HFFc6 (cell line): ENCODE results near the gene GRK6. TPM values are rescaled to one million over a fixed set of nuclear protein-coding genes. Genes with fewer than 3 reads are reported as not detected.
A peak's percentile ranks its signal among the peaks of the same experiment; 100 is the strongest.
"Not testable (repeated sequence)": the region's sequence is repeated elsewhere in the genome, so short reads cannot be mapped to it uniquely, and the experiment has no call there.

ENCODE experiments used
- DNase-seq: peaks from one replicate; pipeline ENCODE4 v3.0.0-alpha.2; 2018
- H3K27ac Mint-ChIP-seq: 2 replicates; pipeline ENCODE4 v1.8.0; 2020; ENCODE audit warnings: mild to moderate bottlenecking, mixed read lengths
- H3K27me3 Mint-ChIP-seq: 2 replicates; pipeline ENCODE4 v1.8.0; 2021; ENCODE audit warnings: mild to moderate bottlenecking, moderate library complexity, mixed read lengths; ENCODE audit not compliant: insufficient read depth
- H3K36me3 Mint-ChIP-seq: 2 replicates; pipeline ENCODE4 v1.8.0; 2021; ENCODE audit warnings: low read depth, mixed read lengths
- H3K4me1 Mint-ChIP-seq: 2 replicates; pipeline ENCODE4 v1.8.0; 2020; ENCODE audit warnings: low read depth, mixed read lengths
- H3K4me3 Mint-ChIP-seq: 2 replicates; pipeline ENCODE4 v1.8.0; 2020; ENCODE audit warnings: mild to moderate bottlenecking, moderate library complexity, mixed read lengths
- H3K9me3 Mint-ChIP-seq: 2 replicates; pipeline ENCODE4 v1.8.0; 2020; ENCODE audit warnings: mild to moderate bottlenecking, mixed read lengths
- CTCF ChIP-seq: fragments of 200-600 bp; sonication (generic); IDR thresholded peaks from 2 replicates; pipeline ENCODE4 v1.5.0; 2021; ENCODE audit warnings: antibody characterized with exemption, mild to moderate bottlenecking
- total RNA-seq, 6 experiments: library from RNA; stranded (reverse); fragmentation: NEBNext Ultra II Directional; extraction: Animal tissue kit (Norgen Biotek cat#: 25700); gene quantifications; 2 replicates in 1 of 6; 3 replicates in 5 of 6; pipeline ENCODE4 v1.2.3, GENCODE V29; 2021

Gene GRK6
- total RNA-seq, 6 experiments from 2014 or later: 25.8 to 30.7 (median 28.0) TPM

DNA sequence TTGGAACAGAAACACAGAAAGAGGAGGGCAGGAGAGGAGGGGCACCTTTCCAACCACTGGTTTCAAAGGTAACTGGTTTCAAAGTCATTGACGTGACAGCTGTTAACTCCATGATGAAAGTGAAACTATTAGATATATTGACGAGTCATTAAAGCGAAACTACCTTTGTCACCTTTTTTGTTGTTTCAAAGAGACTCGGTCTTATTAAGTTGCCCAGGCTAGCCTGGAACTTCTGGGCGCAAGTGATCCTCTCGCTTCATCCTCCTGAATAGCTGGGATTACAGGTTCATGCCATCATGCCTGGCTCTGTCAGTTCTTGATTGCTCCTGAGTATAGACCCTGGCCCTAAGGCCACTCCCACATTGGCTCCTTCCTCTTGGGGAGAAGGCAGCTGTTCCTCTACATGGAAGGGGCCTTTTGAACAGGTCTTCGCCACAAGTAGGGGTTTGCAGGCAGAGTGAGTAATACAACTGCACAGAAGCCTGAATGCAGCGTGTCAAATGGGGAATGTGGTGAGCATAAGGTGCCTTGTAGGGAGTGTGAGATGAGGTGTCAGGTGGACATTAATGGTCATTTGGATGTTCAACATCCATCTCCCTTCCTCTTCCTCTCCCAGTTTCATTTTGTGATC lies 13.8 kb upstream of the GRK6 start:
- no peak for TF ChIP-seq CTCF
- H3K4me1 Mint-ChIP-seq: 0 out of 2 replicates have a peak, but pooled peaks cover 7% of the 10 kb centered on the region
- H3K36me3 Mint-ChIP-seq: no peaks in the 10 kb centered on the region
- no peaks in the 10 kb centered on the region for H3K9me3 Mint-ChIP-seq
- H3K4me3 Mint-ChIP-seq: no peak overlapping the region
- H3K27me3 Mint-ChIP-seq: peaks cover 18% of the 10 kb centered on the region
- H3K27ac Mint-ChIP-seq: no peak overlapping the region
- no peak for DNase-seq

- H3K9me3 Mint-ChIP-seq: no peaks in the 10 kb centered on the region
- H3K4me1 Mint-ChIP-seq: 0 out of 2 replicates have a peak, but pooled peaks cover 7% of the 10 kb centered on the region
- H3K27ac Mint-ChIP-seq: no peak overlapping the region
- no peak for TF ChIP-seq CTCF
- peaks cover 17% of the 10 kb centered on the region for H3K27me3 Mint-ChIP-seq
- no peak overlapping the region for H3K4me3 Mint-ChIP-seq
- no peaks in the 10 kb centered on the region for H3K36me3 Mint-ChIP-seq
- DNase-seq: no peak
Observed at GRCh38 chr5:177414481-177414880, 12.0 kb upstream of the GRK6 start.

DNA sequence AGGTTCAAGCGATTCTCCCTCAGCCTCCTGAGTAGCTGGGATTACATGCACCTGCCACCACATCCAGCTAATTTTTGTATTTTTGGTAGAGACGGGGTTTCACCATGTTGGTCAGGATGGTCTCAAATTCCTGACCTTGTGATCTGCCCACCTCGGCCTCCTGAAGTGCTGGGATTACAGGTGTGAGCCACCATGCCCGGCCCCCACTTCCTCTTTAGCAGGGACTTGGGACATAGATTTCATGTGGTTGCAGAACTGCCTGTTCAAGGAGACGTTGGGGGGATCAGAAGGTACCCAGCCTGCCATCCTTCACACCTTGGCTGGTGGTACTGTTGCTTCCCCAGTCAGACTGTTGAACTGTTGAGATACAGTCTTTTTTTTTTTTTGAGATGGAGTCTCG lies 9.4 kb upstream of the GRK6 start:
- H3K27me3 Mint-ChIP-seq: peaks cover 18% of the 10 kb centered on the region
- H3K36me3 Mint-ChIP-seq, H3K4me3 Mint-ChIP-seq, H3K9me3 Mint-ChIP-seq, DNase-seq, H3K27ac Mint-ChIP-seq: not testable (repeated sequence)
- peaks cover 13% of the 10 kb centered on the region; the same call in 1 of the 2 replicates for H3K4me1 Mint-ChIP-seq

DNA sequence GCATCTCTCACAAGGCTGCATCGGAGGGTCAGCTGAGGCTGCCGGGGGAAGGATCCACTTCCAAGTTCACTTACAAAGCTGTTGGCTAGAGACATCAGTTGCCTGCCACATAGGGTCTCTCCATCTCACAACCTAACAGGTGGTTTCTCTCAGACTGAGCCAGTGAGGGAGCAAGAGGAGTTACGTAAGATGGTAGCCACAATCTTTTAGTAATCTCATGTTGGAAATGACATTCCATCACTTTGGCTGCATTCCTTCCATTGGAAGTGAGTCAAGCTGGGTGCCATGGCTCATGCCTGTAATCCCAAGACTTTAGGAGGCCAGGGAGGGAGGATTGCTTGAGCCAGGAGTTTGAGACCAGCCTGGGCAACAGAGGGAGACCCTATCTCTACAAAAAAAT lies 7.4 kb upstream of the GRK6 start:
- Mint-ChIP-seq H3K27ac (no peak overlapping the region), H3K9me3 (no peaks in the 10 kb centered on the region), H3K4me3 (no peak overlapping the region), H3K36me3 (no peaks in the 10 kb centered on the region), H3K27me3 (peaks cover 12% of the 10 kb centered on the region), H3K4me1 (peaks cover 7% of the 10 kb centered on the region; the same call in 1 of the 2 replicates)
- TF ChIP-seq CTCF: no peak
- peak; percentile 46 for DNase-seq

- DNase-seq, H3K36me3 Mint-ChIP-seq, H3K4me3 Mint-ChIP-seq, H3K27ac Mint-ChIP-seq, H3K27me3 Mint-ChIP-seq, H3K9me3 Mint-ChIP-seq: not testable (repeated sequence)
- H3K4me1 Mint-ChIP-seq: peaks cover 12% of the 10 kb centered on the region
Observed at GRCh38 chr5:177420472-177420871, 6.0 kb upstream of the GRK6 start.

GRCh38 chr5:177421062-177421798 lies 5.2 kb upstream of the GRK6 start:
- Mint-ChIP-seq H3K36me3 (no peaks in the 10 kb centered on the region), H3K27ac (no peak overlapping the region), H3K27me3 (peaks cover 9% of the 10 kb centered on the region), H3K4me1 (peaks cover 15% of the 10 kb centered on the region), H3K4me3 (no peak overlapping the region), H3K9me3 (no peaks in the 10 kb centered on the region)
- DNase-seq: peak; percentile 24
- no peak for TF ChIP-seq CTCF
